T-helper 2 cell treated with Interferon-gamma antibody and Interleukin-4, amounts not matched to agents 5 μg/mL and 100 μg/mL, for 36 hours (primary cell): ENCODE measurements around the gene SCYL1.

Experiments used
- DNase-seq: peaks from one replicate; pipeline ENCODE4 v3.0.0; 2021; ENCODE audit warnings: low spot score
- H3K27ac Mint-ChIP-seq: one replicate; pipeline ENCODE4 v1.8.0; 2021; ENCODE audit warnings: mild to moderate bottlenecking, mixed read lengths
- H3K27me3 Mint-ChIP-seq: one replicate; pipeline ENCODE4 v1.8.0; 2021; ENCODE audit warnings: low read depth, mixed read lengths
- H3K36me3 Mint-ChIP-seq: one replicate; pipeline ENCODE4 v1.8.0; 2021; ENCODE audit warnings: low read depth, mixed read lengths
- H3K4me1 Mint-ChIP-seq: one replicate; pipeline ENCODE4 v1.8.0; 2021; ENCODE audit warnings: low read depth, mixed read lengths
- H3K4me3 Mint-ChIP-seq: one replicate; pipeline ENCODE4 v1.8.0; 2022; ENCODE audit warnings: mild to moderate bottlenecking, moderate library complexity, mixed read lengths
- H3K9me3 Mint-ChIP-seq: one replicate; pipeline ENCODE4 v1.8.0; 2021; ENCODE audit warnings: mixed read lengths

The SCYL1 gene

DNA sequence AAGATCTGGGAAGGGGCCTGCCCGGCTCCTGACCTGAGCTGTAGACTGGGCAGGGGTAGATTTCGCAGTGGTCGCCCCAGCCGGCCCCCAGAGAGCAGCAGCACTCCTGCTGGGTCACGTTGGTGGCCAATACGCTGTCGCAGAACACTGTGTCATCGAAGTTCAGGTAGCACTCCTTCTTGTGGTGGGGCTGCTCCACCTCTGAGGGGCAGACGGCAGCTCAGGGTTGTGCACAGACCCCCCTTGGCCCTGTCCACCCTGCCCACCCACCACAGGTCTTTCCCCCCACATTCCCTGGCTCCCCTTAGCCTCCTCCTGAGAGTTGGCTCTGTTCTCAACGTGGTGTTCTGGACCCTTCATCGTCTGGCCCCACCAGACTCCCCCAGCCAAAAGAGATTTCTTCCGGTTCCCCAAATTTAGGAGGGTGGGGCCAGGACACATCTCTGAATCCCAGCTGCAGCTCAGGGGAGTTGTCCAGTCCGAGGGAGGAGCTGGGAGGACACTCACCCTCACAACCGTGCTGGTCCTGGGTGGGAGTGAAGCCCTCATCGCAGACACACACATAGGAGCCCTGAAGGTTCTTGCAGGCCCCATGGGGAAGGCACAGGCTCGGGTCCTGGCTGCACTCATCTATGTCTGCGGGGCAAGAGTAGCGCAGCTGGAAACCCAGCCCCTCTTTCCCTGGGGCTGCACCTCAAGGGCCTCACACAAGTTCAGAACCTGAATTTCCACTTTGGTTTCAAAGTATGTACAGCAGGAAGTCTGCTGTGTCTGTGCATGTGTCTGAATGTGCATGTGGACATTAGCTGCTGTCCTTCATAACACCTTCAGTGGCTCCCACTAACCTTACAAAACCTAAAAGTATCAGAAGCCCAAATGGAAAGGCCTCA is 16.5 kb downstream of the SCYL1 start:
- DNase-seq = no peak
- Mint-ChIP-seq H3K27me3 (no peaks in the 10 kb centered on the region), H3K4me3 (peak overlapping the region; percentile 79), H3K27ac (peak overlapping the region; percentile 71), H3K9me3 (no peaks in the 10 kb centered on the region), H3K36me3 (peaks cover 14% of the 10 kb centered on the region), H3K4me1 (peaks cover 19% of the 10 kb centered on the region)

DNA sequence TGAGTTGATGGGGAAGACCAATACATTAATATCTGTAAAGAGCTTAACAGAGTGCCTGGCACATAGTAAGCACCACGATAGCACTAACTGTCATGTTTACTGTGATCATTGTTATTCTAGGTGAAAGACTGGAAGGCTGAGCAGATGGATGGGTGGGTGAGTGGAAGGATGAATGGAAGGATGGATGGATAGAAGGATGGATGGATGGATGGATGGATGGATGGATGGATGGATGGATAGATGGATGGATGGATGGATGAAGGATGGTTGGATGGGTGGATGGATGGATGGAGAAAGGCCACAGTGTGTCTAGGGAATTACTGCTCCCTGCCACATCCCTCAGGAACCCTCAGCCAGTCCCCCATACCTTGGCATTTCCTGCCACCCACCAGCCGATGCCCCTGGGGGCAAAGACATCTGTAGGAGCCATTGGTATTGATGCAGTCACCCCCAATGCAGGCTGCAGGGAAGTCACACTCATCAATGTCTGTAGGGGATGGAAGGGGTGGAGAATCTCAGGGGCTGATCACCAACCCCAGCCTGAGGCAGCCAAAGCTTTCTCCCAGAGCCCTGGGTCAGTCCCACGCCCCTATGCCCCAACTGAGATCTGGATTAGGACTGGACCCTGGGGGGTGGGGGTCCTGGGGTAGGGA is 18.0 kb downstream of the SCYL1 start:
- DNase-seq = no peak
- Mint-ChIP-seq H3K27ac (no peak overlapping the region), H3K36me3 (peaks cover 11% of the 10 kb centered on the region), H3K4me1 (peaks cover 21% of the 10 kb centered on the region), H3K9me3 (no peaks in the 10 kb centered on the region), H3K27me3 (no peaks in the 10 kb centered on the region), H3K4me3 (no peak overlapping the region)

DNA sequence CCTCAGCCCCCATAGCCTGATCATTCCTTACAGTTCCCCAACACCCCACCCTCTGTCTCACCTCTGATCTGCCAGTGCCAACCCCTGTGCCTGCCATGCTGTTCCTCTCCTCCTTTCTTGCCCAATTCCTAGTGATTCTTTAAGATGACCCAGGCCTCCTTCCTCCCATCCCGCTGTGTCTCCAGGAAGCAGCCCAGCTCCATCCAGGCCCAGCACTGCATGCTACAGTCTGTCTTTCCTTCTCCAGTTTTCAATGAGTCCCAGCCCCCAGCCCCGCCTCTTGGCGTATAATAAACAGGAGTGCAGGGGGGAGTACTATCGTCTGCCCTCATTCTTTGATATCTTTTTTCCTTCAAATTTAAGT is 21.0 kb downstream of the SCYL1 start:
- Mint-ChIP-seq H3K4me3 (peak overlapping the region; percentile 48), H3K4me1 (peaks cover 31% of the 10 kb centered on the region), H3K36me3 (peaks cover 25% of the 10 kb centered on the region), H3K27ac (peak overlapping the region; percentile 42), H3K9me3 (no peaks in the 10 kb centered on the region), H3K27me3 (no peaks in the 10 kb centered on the region)
- no peak for DNase-seq

DNA sequence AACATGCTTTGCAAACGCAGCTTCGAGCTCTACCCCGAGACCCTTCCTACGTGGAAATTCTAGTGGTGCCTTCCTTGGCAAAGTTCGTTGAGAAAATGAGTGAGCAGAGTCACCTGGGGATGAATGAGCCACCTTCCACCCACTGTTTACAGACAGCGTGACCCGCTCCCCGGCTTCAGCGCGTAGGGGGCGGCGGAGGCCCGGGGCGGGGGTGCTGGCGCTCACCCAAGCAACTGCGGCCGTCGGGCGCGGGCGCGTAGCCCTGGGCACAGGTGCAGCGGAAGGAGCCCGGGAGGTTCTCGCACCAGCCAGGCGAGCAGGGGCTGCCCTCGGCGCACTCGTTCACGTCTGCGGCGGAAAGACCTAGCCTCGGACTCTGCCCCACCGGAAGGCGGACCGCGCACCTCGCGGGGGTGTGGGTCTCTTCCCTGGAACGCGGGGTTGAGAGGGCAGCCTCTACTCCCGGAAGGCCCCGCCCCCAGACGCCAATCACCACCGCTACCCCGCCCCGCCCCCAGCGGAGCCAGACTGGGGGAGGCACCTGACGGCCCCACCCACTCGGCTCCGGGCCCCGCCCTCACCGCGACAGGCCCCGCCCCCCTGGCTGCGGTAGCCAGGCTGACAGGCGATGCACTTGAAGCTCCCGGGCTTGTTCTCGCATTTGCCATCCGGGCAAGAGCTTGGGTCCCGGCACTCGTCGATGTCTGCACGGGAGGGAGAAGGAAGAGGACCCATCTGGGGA is 21.5 kb downstream of the SCYL1 start:
- peaks cover 33% of the 10 kb centered on the region for H3K4me1 Mint-ChIP-seq
- peak; percentile 95 for DNase-seq
- H3K36me3 Mint-ChIP-seq = peaks cover 27% of the 10 kb centered on the region

DNA sequence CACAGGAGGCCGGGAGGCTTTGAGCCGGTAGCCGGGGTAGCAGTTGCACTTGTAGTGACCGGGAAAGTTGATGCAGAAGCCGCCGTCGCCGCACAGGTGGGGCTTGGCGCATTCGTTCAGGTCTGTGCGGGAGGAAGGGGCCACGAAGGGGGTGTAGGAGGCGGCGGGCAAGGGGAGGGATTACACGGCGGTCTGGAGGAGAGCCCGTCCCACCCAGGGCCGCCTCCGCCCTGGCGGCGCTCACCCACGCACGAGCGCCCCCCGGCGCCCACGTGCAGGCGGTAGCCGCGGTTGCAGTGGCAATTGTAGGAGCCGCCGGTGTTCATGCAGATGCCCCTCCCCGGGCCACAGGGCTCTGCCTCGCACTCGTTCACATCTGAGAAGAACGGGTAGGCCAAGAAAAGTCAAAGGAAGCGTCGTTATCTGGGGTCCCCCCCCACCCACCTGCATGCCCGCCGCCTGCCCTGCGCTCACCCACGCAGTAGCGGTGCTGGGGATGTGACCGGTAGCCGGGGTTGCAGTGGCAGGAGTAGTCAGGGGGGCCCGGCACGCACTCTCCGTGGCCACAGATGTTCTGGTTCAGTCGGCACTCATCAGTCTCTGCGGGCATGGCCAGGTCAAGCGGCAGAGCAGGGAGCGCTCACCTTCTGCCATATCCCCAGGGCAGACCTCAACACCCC is 22.7 kb downstream of the SCYL1 start:
- Mint-ChIP-seq H3K4me1 (peaks cover 42% of the 10 kb centered on the region), H3K36me3 (peaks cover 33% of the 10 kb centered on the region), H3K27ac (no peak overlapping the region), H3K9me3 (no peaks in the 10 kb centered on the region), H3K4me3 (peak overlapping the region; percentile 39), H3K27me3 (no peaks in the 10 kb centered on the region)
- no peak for DNase-seq

More for the DNA sequence above, 21.5 kb downstream of the SCYL1 start:
- H3K9me3 Mint-ChIP-seq = no peaks in the 10 kb centered on the region
- H3K27ac Mint-ChIP-seq = peak overlapping the region; percentile 80
- peak overlapping the region; percentile 79 for H3K4me3 Mint-ChIP-seq
- H3K27me3 Mint-ChIP-seq = no peaks in the 10 kb centered on the region

DNA sequence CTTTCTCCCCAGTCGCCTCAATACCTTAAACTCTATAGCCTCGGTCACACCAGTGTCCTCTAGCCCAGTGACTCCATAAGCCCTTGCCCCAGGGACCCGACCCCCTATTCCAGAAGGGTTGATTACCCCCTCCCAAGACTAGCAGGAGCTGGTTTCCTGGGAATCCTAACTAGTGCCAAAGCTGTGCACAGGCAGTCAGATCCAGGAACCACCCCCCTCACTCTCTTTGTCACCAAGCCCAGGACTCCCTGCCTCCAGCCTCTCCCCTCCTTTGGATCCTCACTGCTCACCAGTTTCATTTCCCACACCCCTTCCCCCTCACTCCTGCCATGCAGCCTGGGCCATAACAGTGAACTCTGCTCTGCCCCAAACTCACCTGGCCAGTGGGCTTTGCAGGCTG is 23.5 kb downstream of the SCYL1 start:
- no peaks in the 10 kb centered on the region for H3K27me3 Mint-ChIP-seq
- H3K4me1 Mint-ChIP-seq = peaks cover 47% of the 10 kb centered on the region
- peak overlapping the region; percentile 27 for H3K27ac Mint-ChIP-seq
- peak overlapping the region; percentile 60 for H3K4me3 Mint-ChIP-seq
- H3K36me3 Mint-ChIP-seq = peaks cover 29% of the 10 kb centered on the region
- H3K9me3 Mint-ChIP-seq = no peaks in the 10 kb centered on the region
- no peak for DNase-seq

DNA sequence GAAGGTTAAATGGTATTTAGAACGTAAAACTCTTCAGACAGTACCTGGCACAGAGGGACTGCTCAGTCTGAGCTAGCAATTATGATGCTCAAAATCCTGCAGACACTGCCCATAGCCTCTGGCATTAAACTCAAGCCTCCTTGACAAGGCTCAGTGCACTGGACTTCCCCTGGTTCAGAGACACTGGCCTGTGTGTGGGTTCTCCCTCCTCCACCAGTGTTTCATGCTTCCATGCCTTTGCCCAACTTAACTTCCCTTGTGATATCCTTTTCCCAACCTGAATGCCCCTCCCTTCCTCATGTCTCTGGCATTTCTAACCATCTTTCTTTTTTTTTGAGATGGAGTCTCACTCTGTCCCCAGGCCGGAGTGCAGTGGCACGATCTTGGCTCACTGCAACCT is 24.2 kb downstream of the SCYL1 start:
- Mint-ChIP-seq H3K4me1 (peaks cover 44% of the 10 kb centered on the region), H3K27me3 (no peaks in the 10 kb centered on the region), H3K9me3 (no peaks in the 10 kb centered on the region), H3K36me3 (peaks cover 26% of the 10 kb centered on the region), H3K27ac (no peak overlapping the region), H3K4me3 (no peak overlapping the region)
- DNase-seq = no peak

DNA sequence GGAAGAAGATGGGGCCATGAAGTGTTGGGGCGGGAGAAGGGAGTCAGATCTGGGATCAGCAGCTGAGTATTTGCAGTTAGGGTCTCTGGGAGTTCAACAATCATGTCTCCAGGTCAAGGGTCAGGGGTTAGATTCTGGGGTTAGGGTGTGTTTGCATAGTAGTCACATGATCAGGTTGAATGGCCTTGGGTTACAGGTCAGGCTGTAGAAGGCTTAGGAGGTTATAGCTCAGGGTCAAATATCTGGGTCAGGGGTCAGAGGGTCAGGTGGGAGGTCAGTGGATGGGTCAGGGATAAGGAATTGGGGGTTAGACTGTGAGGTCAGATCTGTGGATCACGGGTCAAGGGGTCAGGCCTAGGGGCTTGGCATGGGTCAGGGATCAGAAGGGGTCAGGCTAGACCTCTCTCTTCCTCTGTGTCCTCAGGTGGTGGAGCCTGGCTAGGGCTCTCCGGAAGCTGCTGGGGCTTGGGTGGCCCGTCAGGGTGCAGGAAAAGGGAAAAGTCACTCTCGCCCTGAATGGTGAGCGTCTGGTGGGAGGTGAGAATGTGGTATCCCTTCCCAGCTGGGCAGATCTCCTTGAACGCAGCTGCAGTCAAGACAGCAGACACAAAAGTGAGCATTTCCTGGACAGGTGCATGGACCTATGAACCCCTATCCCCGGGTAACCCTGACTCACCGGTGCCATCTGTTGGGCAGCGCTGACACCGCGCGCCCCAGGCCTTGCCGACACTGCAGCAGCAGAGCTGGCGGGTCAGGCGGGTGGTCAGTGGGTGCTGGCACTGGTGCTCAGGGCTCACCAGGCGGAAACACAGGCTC is 26.9 kb downstream of the SCYL1 start:
- no peaks in the 10 kb centered on the region for H3K9me3 Mint-ChIP-seq
- peak overlapping the region; percentile 14 for H3K4me3 Mint-ChIP-seq
- H3K36me3 Mint-ChIP-seq = peaks cover 24% of the 10 kb centered on the region

DNA sequence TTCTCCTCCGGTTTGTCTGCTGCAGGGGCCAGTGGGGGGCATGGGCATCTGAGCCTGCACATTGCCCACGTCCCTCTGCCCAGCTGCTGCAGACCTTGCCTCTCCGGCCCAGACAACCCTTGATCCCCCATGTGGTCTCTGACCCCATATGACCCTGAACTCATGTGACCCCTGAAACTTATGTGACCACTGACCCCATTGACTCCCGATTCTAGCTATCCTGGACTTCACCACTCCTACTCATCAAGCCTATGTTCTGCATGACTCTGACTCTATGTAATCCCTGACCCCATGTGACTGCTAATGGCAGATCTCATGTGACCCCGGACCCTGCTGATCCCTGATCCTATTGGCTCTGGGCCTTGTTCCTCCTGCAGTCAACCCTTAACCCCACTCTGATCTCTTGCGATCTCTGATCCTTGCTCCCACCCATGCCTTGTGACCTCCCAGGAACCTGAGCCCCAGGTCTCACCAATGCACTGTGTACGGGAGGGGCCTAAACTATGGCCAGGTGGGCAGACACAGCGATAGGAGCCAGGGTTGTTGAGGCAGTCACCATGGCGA is 27.6 kb downstream of the SCYL1 start:
- H3K27me3 Mint-ChIP-seq = no peaks in the 10 kb centered on the region
- no peaks in the 10 kb centered on the region for H3K9me3 Mint-ChIP-seq
- no peak for DNase-seq
- peak overlapping the region; percentile 42 for H3K27ac Mint-ChIP-seq
- H3K4me1 Mint-ChIP-seq = peaks cover 60% of the 10 kb centered on the region
- H3K36me3 Mint-ChIP-seq = peaks cover 24% of the 10 kb centered on the region
- peak overlapping the region; percentile 14 for H3K4me3 Mint-ChIP-seq

More for the DNA sequence above, 26.9 kb downstream of the SCYL1 start:
- H3K27me3 Mint-ChIP-seq = no peaks in the 10 kb centered on the region
- DNase-seq = peak; percentile 46
- peaks cover 56% of the 10 kb centered on the region for H3K4me1 Mint-ChIP-seq
- H3K27ac Mint-ChIP-seq = peak overlapping the region; percentile 22

DNA sequence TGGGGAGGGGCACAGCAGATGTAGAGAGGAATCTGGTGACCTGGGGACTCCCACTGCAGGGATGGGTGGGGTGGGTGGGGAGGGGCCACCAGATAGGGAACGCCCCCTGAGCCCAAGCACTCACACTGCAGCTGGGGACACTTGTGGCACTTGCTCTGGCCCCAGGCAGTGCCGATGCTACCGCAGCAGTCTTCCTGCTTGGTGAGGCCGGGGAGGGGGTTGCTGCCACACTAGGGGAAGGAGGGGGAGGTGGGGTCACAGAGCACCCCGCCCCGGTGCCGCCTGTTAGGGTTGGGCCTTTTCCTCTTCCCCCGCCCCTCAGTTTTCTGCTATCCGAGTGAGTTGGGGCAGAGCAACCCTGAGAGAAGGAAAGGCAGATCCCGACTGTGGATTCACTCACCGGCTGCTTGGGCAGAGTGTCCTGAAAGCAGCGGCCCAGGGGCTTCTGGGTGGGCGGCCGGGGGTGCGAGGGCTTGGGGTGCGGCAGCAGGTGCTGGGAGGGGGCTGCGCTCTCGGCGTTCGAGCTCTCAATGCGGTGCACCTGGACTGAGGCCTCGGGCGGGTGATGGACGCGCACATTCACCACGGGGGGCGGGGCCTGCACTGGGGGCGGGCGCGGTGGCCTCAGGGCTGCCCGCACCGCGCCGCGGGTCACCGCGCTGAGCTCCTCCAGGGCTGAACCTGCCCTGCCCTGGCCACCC is 28.6 kb downstream of the SCYL1 start:
- Mint-ChIP-seq H3K4me3 (peak overlapping the region; percentile 61), H3K4me1 (peaks cover 53% of the 10 kb centered on the region), H3K36me3 (peaks cover 18% of the 10 kb centered on the region), H3K27me3 (no peaks in the 10 kb centered on the region), H3K9me3 (no peaks in the 10 kb centered on the region), H3K27ac (peak overlapping the region; percentile 70)
- DNase-seq = peak; percentile 61

DNA sequence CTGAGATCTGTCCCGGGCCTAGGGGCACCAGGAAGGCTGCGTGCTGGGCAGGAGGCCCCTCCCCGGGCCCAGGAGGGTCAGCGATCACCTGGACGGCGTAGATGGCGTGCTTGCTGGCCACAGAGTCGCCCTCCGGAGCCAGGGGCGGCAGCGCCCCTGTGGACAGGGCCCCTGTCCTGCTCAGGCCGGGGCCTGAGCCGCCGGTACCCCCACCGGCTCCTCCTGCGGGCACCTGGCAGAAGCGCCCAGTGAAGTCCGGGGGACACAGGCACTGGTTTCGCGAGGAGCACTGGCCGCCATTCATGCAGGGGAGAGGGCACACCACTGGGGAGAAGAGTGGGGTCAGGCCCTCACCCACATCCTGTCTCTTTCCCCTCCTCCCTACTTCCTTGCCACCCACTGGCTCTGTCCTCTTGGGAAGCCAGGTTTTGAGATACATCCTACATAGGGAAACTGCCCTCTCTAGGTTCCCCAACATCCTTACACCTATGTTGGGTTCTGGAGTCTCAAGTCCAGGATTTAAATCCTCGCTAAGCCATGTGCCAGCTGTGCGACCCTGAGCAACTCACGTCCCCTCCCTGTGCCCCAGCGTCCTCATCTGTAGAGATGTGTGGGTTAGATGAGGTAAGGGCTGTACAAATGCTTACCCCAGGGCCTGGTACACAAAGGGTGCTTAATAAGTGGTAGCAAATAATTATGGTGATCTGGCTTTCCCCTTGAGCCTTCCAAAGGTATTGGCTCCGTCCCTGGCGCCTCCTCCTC is 29.4 kb downstream of the SCYL1 start:
- Mint-ChIP-seq H3K36me3 (peaks cover 15% of the 10 kb centered on the region), H3K9me3 (no peaks in the 10 kb centered on the region), H3K4me3 (peak overlapping the region; percentile 70), H3K27me3 (no peaks in the 10 kb centered on the region), H3K4me1 (peaks cover 50% of the 10 kb centered on the region), H3K27ac (peak overlapping the region; percentile 85)
- DNase-seq = no peak
